H9 (cell line): Measurements from ENCODE around the gene CCDC12. TPM values are rescaled to one million over a fixed set of nuclear protein-coding genes. Genes with fewer than 3 reads are reported as not detected.

ENCODE experiments used
- DNase-seq: peaks from one replicate; pipeline ENCODE4 v3.0.0-alpha.2; 2017
- H2AFZ ChIP-seq: one replicate; pipeline ENCODE4 v1.6.1; 2013; ENCODE audit warnings: mild to moderate bottlenecking, low read length, control low read depth, moderate library complexity
- H2AK5ac ChIP-seq: 2 replicates; pipeline ENCODE4 v1.6.1; 2013; ENCODE audit warnings: low read length, control low read depth, mixed read lengths; ENCODE audit not compliant: insufficient read length
- H2BK120ac ChIP-seq: one replicate; pipeline ENCODE4 v1.6.1; 2013; ENCODE audit warnings: low read depth, mild to moderate bottlenecking, low read length, control low read depth, inconsistent platforms; ENCODE audit not compliant: poor library complexity, severe bottlenecking
- H2BK12ac ChIP-seq: 2 replicates; pipeline ENCODE4 v1.6.1; 2013; ENCODE audit warnings: low read length, control low read depth, mixed read lengths, low read depth; ENCODE audit not compliant: insufficient read length
- H2BK15ac ChIP-seq: 2 replicates; pipeline ENCODE4 v1.6.1; 2013; ENCODE audit warnings: low read depth, low read length, control low read depth
- H2BK20ac ChIP-seq: one replicate; pipeline ENCODE4 v1.6.1; 2013; ENCODE audit warnings: low read depth, mild to moderate bottlenecking, low read length, control low read depth, inconsistent platforms; ENCODE audit not compliant: poor library complexity, severe bottlenecking
- H2BK5ac ChIP-seq: 2 replicates; pipeline ENCODE4 v1.6.1; 2013; ENCODE audit warnings: low read length, control low read depth, mixed read lengths; ENCODE audit not compliant: insufficient read length
- H3K14ac ChIP-seq: 2 replicates; pipeline ENCODE4 v1.6.1; 2013; ENCODE audit warnings: low read length, control low read depth; ENCODE audit not compliant: insufficient read depth
- H3K18ac ChIP-seq: 2 replicates; pipeline ENCODE4 v1.6.1; 2013; ENCODE audit warnings: low read depth, mild to moderate bottlenecking, mixed read lengths, low read length, control low read depth; ENCODE audit not compliant: insufficient read length
- H3K23ac ChIP-seq: 2 replicates; pipeline ENCODE4 v1.6.1; 2013; ENCODE audit warnings: low read length, control low read depth, mixed read lengths, low read depth; ENCODE audit not compliant: insufficient read length
- H3K23me2 ChIP-seq: 2 replicates; pipeline ENCODE4 v1.6.1; 2013; ENCODE audit warnings: low read depth, mild to moderate bottlenecking, mixed read lengths, low read length, control low read depth; ENCODE audit not compliant: insufficient read length, poor library complexity, severe bottlenecking
- H3K27ac ChIP-seq: 2 replicates; pipeline ENCODE4 v1.5.1; 2013; ENCODE audit warnings: low read length, control low read depth, mixed read lengths, low read depth; ENCODE audit not compliant: insufficient read length
- H3K27me3 ChIP-seq: 2 replicates; pipeline ENCODE4 v1.6.1; 2013; ENCODE audit warnings: low read length, control low read depth, inconsistent platforms; ENCODE audit not compliant: insufficient read depth
- H3K4ac ChIP-seq: 2 replicates; pipeline ENCODE4 v1.6.1; 2013; ENCODE audit warnings: low read depth, mild to moderate bottlenecking, control low read depth, inconsistent platforms, low read length, moderate library complexity
- H3K4me1 ChIP-seq: 2 replicates; pipeline ENCODE4 v1.6.1; 2013; ENCODE audit warnings: low read length, control low read depth, inconsistent platforms; ENCODE audit not compliant: insufficient read depth
- H3K4me2 ChIP-seq: 2 replicates; pipeline ENCODE4 v1.6.1; 2013; ENCODE audit warnings: low read length, control low read depth, mixed read lengths; ENCODE audit not compliant: insufficient read length, insufficient read depth
- H3K56ac ChIP-seq: 2 replicates; pipeline ENCODE4 v1.6.1; 2013; ENCODE audit warnings: low read depth, mild to moderate bottlenecking, mixed read lengths, low read length, control low read depth; ENCODE audit not compliant: insufficient read length
- H3K79me1 ChIP-seq: 2 replicates; pipeline ENCODE4 v1.6.1; 2013; ENCODE audit warnings: low read depth, mild to moderate bottlenecking, moderate library complexity, low read length, control low read depth, inconsistent platforms; ENCODE audit not compliant: insufficient read depth, poor library complexity, severe bottlenecking
- H3K79me2 ChIP-seq: 2 replicates; pipeline ENCODE4 v1.6.1; 2013; ENCODE audit warnings: low read length, control low read depth, inconsistent platforms; ENCODE audit not compliant: insufficient read depth
- H3K9ac ChIP-seq: 2 replicates; pipeline ENCODE4 v1.6.1; 2013; ENCODE audit warnings: low read length, control low read depth, mixed read lengths; ENCODE audit not compliant: insufficient read length; ENCODE audit errors: extremely low read depth
- H3K9me3 ChIP-seq: one replicate; pipeline ENCODE4 v1.6.1; 2013; ENCODE audit warnings: low read depth, low read length, inconsistent platforms; ENCODE audit not compliant: control insufficient read depth
- H3T11ph ChIP-seq: one replicate; pipeline ENCODE4 v1.6.1; 2013; ENCODE audit warnings: mild to moderate bottlenecking, low read length, control low read depth, inconsistent platforms
- H4K20me1 ChIP-seq: one replicate; pipeline ENCODE4 v1.6.1; 2013; ENCODE audit not compliant: control insufficient read depth, insufficient read length, insufficient read depth
- H4K5ac ChIP-seq: 2 replicates; pipeline ENCODE4 v1.6.1; 2013; ENCODE audit warnings: low read depth, mild to moderate bottlenecking, mixed read lengths, low read length, control low read depth; ENCODE audit not compliant: insufficient read length
- H4K8ac ChIP-seq: replicated peaks from 2 replicates; pipeline ENCODE4 v1.6.1; 2013; ENCODE audit warnings: low read length, control low read depth, mixed read lengths, low read depth; ENCODE audit not compliant: insufficient read length
- H4K91ac ChIP-seq: 2 replicates; pipeline ENCODE4 v1.6.1; 2013; ENCODE audit warnings: low read depth, mild to moderate bottlenecking, moderate library complexity, mixed read lengths, low read length, control low read depth; ENCODE audit not compliant: insufficient read length
- H3K27ac Mint-ChIP-seq, 3 experiments: 2 replicates in 2 of 3; 3 replicates in 1 of 3; pipeline ENCODE4 v1.8.0; 2020 to 2021; ENCODE audit warnings: mixed read lengths in 3 of 3, mild to moderate bottlenecking in 1 of 3, moderate library complexity in 1 of 3
- H3K27me3 Mint-ChIP-seq: 2 replicates; pipeline ENCODE4 v1.8.0; 2021; ENCODE audit warnings: low read depth, mild to moderate bottlenecking, moderate library complexity, mixed read lengths
- H3K36me3 Mint-ChIP-seq, 3 experiments: 2 replicates in 2 of 3; 3 replicates in 1 of 3; pipeline ENCODE4 v1.8.0; 2020 to 2021; ENCODE audit warnings: low read depth in 3 of 3, mixed read lengths in 3 of 3; ENCODE audit not compliant: insufficient read depth in 1 of 3
- H3K4me1 Mint-ChIP-seq, 2 experiments: 2 replicates each; pipeline ENCODE4 v1.8.0; 2020; ENCODE audit warnings: mixed read lengths in 2 of 2
- H3K4me3 Mint-ChIP-seq, 2 experiments: 2 replicates in 1 of 2; 3 replicates in 1 of 2; pipeline ENCODE4 v1.8.0; 2020 to 2021; ENCODE audit warnings: mild to moderate bottlenecking in 2 of 2, mixed read lengths in 2 of 2, moderate library complexity in 1 of 2
- H3K9me3 Mint-ChIP-seq, 2 experiments: 2 replicates in 1 of 2; 3 replicates in 1 of 2; pipeline ENCODE4 v1.8.0; 2020; ENCODE audit warnings: mild to moderate bottlenecking in 2 of 2, mixed read lengths in 2 of 2, moderate library complexity in 1 of 2
- CTCF ChIP-seq: fragments of 200-600 bp; sonication (generic); conservative IDR thresholded peaks from 3 replicates; pipeline ENCODE4 v1.8.0; 2021; ENCODE audit warnings: antibody characterized with exemption, mild to moderate bottlenecking
- WGBS: extraction: QIAGEN DNeasy Blood & Tissue Kit; methylation state at CpG from one replicate; pipeline ENCODE4 v1.1.7; 2013; ENCODE audit warnings: missing lambda C conversion rate, low lambda C conversion rate, mixed read lengths; ENCODE audit not compliant: insufficient read length; ENCODE audit errors: extremely low coverage; 5-methylcytosine and 5-hydroxymethylcytosine counted together
- total RNA-seq: library from RNA; stranded (reverse); gene quantifications from 2 replicates; pipeline ENCODE4 v1.2.1, GENCODE V29; 2021

CCDC12 gene
- total RNA-seq, 1 experiment from 2014 or later, result 54.0 TPM

- no peaks in the 10 kb centered on the region for H3K27me3 ChIP-seq
- no peak overlapping the region for H3K23ac ChIP-seq
- 0 out of 2 replicates have a peak, but pooled peaks cover under 1% of the 10 kb centered on the region for H3K4me1 ChIP-seq
- no CpG with 5 or more reads among the region's 15 CpGs for WGBS
- no peak overlapping the region for H3K56ac ChIP-seq
- H3K27ac Mint-ChIP-seq, result peak overlapping the region; percentile 38 to 87 (median 70); a peak in 5 of 7 replicates
- no peak overlapping the region for H3K4me3 Mint-ChIP-seq
- H3K9me3 ChIP-seq, result no peaks in the 10 kb centered on the region
- H4K20me1 ChIP-seq, result no peaks in the 10 kb centered on the region
- no peaks in the 10 kb centered on the region for H3K79me1 ChIP-seq
- H4K5ac ChIP-seq, result no peak overlapping the region
- H3K14ac ChIP-seq, result no peak overlapping the region
- H3K9ac ChIP-seq, result no peak overlapping the region
- TF ChIP-seq CTCF, result no peak
- no peaks in the 10 kb centered on the region for H3K79me2 ChIP-seq
- no peak overlapping the region for H2BK12ac ChIP-seq
- H2BK5ac ChIP-seq, result no peak overlapping the region
- no peak overlapping the region for H3K27ac ChIP-seq
- H3K23me2 ChIP-seq, result no peaks in the 10 kb centered on the region
- no peak overlapping the region for H3K18ac ChIP-seq
- no peak overlapping the region for H3K4ac ChIP-seq
- no peak overlapping the region for H2AK5ac ChIP-seq
- no peak overlapping the region for H2BK20ac ChIP-seq
- no peak overlapping the region for H3T11ph ChIP-seq
- DNase-seq, result no peak
- H2BK15ac ChIP-seq, result no peak overlapping the region
- H3K36me3 Mint-ChIP-seq, result peaks cover 15 to 54% (median 47%) of the 10 kb centered on the region in 3 experiments
- no peak overlapping the region for H4K91ac ChIP-seq
- no peaks in the 10 kb centered on the region; the same call in 1 of the 2 replicates for H3K27me3 Mint-ChIP-seq
- no peaks in the 10 kb centered on the region for H3K9me3 Mint-ChIP-seq
- no peak overlapping the region for H4K8ac ChIP-seq
- peaks cover 17 to 19% of the 10 kb centered on the region in 2 experiments for H3K4me1 Mint-ChIP-seq
- no peak overlapping the region for H2BK120ac ChIP-seq
- no peak overlapping the region for H2AFZ ChIP-seq
- no peak overlapping the region for H3K4me2 ChIP-seq
Observed at GRCh38 chr3:46926871-46927717, 49.5 kb downstream of the CCDC12 start.
